GM19395 (cell line): ENCODE results near the gene UQCRH.
A peak's percentile ranks its signal among the peaks of the same experiment; 100 is the strongest.
"Not testable (repeated sequence)": the region's sequence is repeated elsewhere in the genome, so short reads cannot be mapped to it uniquely, and the experiment has no call there.

Experiments used
- ATAC-seq: cut with Tn5 transposase; IDR thresholded peaks from one replicate; pipeline ENCODE4 v1.9.1; 2021; ENCODE audit warnings: mild to moderate bottlenecking, moderate library complexity; ENCODE audit not compliant: unreplicated experiment

The UQCRH gene

GRCh38 chr1:46331786-46332540, 28.5 kb downstream of the UQCRH start:
- peak; percentile 43 for ATAC-seq

GRCh38 chr1:46333300-46334029, 30.0 kb downstream of the UQCRH start:
- ATAC-seq, result peak; percentile 55

DNA sequence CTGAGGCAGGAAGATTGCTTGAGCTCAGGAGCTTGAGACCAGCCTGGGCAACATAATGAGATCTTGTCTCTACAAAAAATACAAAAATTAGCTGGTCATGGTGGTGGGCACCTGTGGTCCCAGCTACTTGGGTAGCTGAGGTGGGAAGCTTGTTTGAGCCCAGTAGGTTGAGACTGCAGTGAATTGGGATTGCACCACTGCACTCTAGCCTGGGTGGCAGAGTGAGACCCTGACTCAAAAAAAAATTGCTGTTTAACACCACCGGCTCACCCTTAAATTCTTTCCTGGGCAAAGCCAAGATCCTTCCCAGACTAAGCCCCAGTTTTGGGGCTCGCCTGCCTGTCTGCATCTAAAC, 30.5 kb downstream of the UQCRH start:
- no peak for ATAC-seq

- no peak for ATAC-seq
These were observed 31.6 kb downstream of the UQCRH start for GRCh38 chr1:46335081-46335480.

DNA sequence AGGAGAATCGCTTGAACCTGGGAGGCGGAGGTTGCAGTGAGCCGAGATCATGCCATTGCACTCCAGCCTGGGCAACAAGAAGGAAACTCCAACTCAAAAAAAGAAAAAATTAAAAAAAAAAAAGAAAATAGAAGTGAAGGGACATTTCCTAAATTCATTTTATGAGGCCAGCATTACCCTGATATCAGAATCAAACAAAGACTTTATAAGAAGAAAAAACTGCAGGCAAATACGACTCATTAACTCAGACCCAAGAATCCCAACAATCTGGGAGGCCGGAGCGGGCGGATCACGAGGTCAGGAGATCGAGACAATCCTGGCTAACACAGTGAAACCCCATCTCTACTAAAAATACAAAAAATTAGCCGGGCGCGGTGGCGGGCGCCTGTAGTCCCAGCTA, 33.9 kb downstream of the UQCRH start:
- ATAC-seq, result not testable (repeated sequence)

DNA sequence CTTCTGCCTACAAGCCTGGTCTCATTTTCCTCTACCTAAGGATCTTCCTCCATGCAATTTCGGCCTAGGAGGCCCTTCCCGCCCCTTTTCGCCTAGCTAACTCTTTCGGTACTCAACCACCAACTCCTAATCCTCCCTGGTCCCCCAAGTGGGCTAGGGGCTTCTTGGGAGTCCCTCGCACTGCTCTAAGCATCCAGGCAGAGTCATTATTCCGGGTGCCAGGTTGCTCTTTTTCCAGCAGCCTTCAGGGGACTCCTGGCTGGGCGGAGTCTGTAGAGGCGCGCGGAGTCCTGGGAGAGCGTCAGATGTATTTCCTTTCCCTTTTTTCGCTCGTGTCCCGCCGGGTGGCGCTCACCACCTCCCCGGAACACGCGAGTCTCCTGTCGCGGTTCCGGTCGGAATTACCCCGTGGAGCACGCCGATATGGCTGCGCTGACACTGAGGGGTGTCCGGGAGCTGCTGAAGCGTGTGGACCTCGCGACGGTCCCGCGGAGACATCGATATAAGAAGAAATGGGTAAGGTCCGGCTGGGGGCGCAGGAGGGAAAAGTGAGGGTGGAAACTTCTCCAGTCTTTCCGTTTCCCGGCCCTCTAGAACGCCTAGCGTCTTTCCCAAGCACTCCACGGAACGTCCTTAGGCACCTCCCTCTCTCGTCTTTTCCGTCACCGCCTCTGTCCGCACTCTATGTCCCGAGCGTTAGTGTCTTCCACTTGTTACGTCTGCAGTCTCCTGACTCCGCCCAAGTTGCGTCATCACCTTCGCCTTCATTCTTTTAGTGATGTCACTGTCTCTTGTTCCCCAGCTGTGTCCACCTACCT, 37.1 kb downstream of the UQCRH start, which contains the start of gene NSUN4:
Gene NSUN4 (plus strand): TSS at position 404 of the 818 bp plus-strand sequence. CDS start 20 bp downstream, at position 424.
- peak; percentile 86 for ATAC-seq

DNA sequence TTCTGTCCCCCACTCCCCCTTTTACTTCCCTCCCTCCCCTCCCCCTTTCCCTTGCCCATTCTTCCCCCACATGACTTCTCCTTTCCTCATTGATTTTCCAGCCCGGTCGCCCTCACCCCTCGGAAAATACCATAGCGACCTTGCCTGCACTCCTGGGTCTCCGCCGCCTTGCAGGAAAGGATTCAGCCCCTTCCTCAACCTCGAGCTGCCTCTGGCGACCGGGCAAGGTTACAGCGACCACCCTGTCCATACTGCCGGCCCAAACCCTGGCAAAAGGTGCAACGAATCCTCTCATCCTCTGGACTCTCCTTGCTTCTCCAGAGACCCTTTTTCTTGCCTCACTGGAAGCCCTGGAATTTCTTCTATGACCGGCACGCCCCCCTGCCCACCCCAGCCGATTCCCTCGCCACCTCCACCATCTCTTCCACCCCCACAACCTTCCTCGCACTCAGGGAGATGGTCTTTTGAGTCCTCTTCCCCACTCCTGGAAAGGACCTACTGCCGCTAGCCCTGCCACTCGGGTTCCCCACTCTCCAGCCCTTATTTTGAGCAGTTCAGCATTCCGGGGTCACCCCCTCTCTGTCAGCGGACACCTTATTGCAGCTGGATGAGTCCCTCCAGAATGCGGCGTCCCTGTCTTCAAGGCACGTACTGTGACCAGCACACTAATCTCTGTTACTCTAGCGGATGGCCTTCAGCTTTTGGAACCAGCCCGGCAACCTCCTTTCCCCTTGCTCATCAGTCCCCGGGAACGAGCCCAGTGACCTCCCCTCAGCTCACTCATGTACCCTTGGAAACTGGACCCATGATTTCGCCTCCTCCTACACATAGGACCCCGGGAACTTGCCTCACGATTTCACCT, 38.0 kb downstream of the UQCRH start:
- ATAC-seq, result no peak

- ATAC-seq, result no peak
These were observed 38.7 kb downstream of the UQCRH start for GRCh38 chr1:46342084-46342656.

GRCh38 chr1:46342677-46343350, 39.3 kb downstream of the UQCRH start:
- no peak for ATAC-seq

GRCh38 chr1:46343351-46343695, 39.8 kb downstream of the UQCRH start:
- ATAC-seq, result no peak

DNA sequence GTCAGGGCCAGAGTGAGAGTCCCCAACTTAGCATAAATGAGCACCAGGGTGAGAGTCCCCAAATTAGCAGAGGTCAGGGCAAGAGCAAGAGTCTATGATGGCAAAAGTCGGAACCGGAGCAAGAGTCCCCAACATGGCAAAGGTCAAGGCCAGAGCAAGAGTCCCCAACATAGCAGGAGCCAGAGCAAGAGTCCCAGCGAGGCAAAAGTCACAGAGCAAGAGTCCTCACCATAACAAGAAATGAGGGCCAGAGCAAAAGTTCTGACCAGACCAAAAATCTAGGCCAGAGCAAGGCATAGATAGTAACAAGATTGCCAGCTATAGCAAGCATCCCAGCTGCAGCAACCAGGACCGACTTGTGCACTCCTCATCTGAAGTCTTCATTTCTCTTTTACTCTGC, 40.2 kb downstream of the UQCRH start:
- no peak for ATAC-seq

DNA sequence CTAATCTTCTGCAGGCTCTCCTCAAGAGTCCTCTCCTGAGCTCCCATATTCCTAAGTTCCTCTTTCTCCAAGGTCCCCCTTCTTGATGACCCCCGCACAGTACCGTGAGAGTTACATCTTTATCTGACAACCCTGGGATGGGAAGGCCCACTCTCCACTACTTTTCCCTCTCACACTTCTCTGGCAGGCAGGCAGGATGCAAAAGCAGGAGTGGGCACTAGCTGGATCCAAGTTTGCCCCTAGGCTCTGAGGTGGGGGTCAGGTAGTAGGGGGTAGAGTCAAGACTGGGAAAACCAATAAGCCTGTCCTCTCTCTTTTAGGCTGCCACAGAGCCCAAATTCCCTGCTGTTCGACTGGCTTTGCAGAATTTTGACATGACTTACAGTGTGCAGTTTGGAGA, 41.0 kb downstream of the UQCRH start:
- no peak for ATAC-seq

DNA sequence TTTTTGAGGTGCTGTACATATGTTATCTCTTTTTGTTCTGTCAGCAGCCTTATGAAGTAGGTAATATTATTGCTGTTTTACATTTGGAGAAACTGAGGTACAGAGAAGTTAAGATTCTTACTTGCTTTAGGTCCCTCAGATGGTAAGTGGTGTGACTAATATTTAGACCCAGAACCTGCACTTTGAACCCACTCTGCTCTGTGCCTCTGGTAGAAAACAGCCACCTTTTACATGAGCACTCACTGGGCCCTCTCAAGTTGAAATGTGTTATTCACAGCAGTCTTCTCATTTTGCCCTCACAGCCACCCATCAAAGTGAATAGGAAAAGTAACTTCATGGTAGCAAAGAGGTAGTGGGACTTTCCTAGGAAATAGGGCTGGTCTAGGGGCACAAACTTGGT, 41.8 kb downstream of the UQCRH start:
- ATAC-seq, result no peak

DNA sequence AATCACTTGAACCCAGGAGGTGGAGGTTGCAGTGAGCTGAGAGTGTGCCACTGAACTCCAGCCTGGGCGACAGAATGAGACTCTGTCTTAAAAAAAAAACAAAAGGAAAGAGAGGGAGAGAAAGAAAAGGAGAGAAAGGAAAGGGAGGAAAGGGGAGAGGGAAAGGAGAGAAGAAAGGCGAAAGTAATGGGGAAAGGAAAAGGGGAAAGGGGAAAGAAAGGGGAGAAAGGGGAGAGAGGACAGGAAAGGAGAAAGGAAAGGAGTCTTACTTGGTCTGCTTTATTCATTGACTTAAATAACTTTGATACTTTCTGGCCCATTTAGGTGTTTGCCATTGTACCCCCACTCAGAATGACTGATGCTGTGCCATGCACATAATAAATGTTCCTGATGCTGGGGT, 48.9 kb downstream of the UQCRH start:
- no peak for ATAC-seq

DNA sequence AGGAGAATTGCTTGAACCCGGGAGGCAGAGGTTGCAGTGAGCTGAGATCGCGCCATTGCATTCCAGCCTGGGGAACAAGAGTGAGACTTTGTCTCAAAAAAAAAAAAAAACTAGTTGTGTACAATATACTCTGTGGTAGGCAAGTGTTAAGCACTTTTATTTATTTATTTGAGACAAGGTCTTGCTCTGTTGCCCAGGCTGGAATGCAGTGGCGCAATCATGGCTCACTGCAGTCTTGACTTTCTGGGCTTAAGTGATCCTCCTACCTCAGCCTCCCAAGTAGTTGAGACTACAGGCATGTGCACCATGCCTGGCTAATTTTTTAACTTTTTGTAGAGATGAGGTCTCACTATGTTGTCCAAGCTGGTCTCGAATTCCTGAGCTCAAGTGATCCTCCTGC, 52.4 kb downstream of the UQCRH start:
- not testable (repeated sequence) for ATAC-seq

- ATAC-seq, result no peak
These were observed 58.7 kb downstream of the UQCRH start for GRCh38 chr1:46362158-46362557.

- ATAC-seq, result no peak
These were observed 59.6 kb downstream of the UQCRH start for GRCh38 chr1:46363121-46363520.

DNA sequence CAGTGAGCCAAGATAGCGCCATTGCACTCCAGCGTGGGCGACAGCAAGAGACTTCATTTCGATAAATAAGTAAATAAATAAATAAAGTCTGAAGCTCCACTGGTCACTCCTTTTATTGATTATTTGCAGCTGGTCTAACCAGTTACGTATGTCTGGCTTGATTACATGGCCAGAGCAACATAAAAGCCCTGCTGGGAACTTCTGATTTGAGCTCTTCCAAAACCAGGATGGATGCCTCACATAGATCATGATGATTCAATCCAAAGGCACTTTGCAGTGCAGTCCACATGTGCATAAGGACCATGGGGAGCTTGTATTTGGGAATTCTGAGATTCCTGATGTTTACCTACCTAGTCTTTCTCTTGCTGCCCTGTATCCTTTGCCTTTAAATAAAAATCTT, 61.1 kb downstream of the UQCRH start:
- no peak for ATAC-seq

DNA sequence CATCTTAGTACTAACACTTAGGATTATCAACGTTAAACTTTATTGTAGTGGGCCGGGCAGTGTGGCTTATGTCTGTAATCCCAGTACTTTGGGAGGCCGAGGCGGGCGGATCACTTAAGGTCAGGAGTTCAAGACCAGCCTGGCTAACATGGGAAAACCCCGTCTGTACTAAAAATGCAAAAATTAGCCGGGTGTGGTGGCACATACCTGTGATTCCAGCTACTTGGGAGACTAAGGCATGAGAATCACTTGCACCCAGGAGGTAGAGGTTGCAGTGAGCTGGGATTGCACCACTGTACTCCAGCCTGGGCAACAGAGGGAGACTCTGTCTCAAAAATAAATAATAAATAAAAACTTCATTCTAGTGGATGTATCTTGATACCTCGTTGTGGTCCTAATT, 62.3 kb downstream of the UQCRH start:
- ATAC-seq, result not testable (repeated sequence)
